Measurements from ENCODE around the gene GMDS. TPM values are rescaled to one million over a fixed set of nuclear protein-coding genes. Genes with fewer than 3 reads are reported as not detected.

The GMDS gene
- total and polyA plus RNA-seq, 7 donors = 2.8 to 6.6 (median 4.7) TPM

GRCh38 chr6:2272696-2273095 lies 27.3 kb upstream of the GMDS start:
- no peak for ATAC-seq
- intact Hi-C loops (cut with DNase I) = no loop called here
- Histone ChIP-seq H3K4me3 (no peak overlapping the region), H3K36me3 (ENCODE audit: insufficient read depth in 1 of 2, low read depth in 1 of 2) (peaks cover 3 to 31% of the 10 kb centered on the region in 2 donors), H3K9me3 (no peaks in the 10 kb centered on the region), H3K27ac (no peak overlapping the region), H3K27me3 (ENCODE audit: insufficient read depth in 3 of 3, low read length in 2 of 3) (no peaks in the 10 kb centered on the region), H3K4me1 (no peaks in the 10 kb centered on the region)
- TF ChIP-seq, protein P1, sequence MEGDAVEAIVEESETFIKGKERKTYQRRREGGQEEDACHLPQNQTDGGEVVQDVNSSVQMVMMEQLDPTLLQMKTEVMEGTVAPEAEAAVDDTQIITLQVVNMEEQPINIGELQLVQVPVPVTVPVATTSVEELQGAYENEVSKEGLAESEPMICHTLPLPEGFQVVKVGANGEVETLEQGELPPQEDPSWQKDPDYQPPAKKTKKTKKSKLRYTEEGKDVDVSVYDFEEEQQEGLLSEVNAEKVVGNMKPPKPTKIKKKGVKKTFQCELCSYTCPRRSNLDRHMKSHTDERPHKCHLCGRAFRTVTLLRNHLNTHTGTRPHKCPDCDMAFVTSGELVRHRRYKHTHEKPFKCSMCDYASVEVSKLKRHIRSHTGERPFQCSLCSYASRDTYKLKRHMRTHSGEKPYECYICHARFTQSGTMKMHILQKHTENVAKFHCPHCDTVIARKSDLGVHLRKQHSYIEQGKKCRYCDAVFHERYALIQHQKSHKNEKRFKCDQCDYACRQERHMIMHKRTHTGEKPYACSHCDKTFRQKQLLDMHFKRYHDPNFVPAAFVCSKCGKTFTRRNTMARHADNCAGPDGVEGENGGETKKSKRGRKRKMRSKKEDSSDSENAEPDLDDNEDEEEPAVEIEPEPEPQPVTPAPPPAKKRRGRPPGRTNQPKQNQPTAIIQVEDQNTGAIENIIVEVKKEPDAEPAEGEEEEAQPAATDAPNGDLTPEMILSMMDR (IDR thresholded peaks at IDR 0.05) = no peak
- DNase-seq = no peak
- 81 to 88% (median 83%) methylated on average over 3 of the region's 3 CpGs for WGBS, 3 donors

DNA sequence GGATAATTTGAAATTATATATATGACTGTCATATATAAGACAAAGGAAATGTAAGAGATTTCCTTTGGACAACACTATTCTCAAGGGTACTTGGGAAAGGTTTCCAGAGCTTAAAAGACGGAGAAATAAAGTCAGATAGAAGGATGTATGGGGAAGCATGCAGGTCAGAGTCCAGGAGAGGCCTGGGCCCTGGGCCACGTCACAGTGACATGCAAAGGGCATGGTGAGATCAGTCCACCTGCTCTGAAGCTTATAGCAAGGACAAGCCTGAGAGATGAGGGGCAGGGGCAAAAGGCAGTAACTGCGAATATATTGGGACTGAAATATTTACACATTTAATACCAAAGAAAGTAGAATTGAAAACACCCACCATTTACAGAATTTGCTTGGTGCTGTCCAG lies 24.6 kb upstream of the GMDS start:
- intact Hi-C loops (cut with DNase I) = no loop called here
- no peaks in the 10 kb centered on the region for H3K27me3 ChIP-seq (ENCODE audit: insufficient read depth in 3 of 3, low read length in 2 of 3)
- no peak overlapping the region for H3K4me3 ChIP-seq
- H3K4me1 ChIP-seq = no peaks in the 10 kb centered on the region
- no peaks in the 10 kb centered on the region for H3K9me3 ChIP-seq
- no peak overlapping the region for H3K27ac ChIP-seq
- WGBS, 3 donors = 96 to 97% (median 97%) methylated on average over 3 of the region's 3 CpGs
- peaks cover 3 to 38% of the 10 kb centered on the region in 2 donors for H3K36me3 ChIP-seq (ENCODE audit: insufficient read depth in 1 of 2, low read depth in 1 of 2)
- TF ChIP-seq, protein P1 (IDR thresholded peaks at IDR 0.05) = no peak
- DNase-seq (no peak), ATAC-seq (no peak)

- Histone ChIP-seq H3K9me3 (no peaks in the 10 kb centered on the region), H3K27ac (no peak overlapping the region), H3K27me3 (ENCODE audit: insufficient read depth in 3 of 3, low read length in 2 of 3) (no peaks in the 10 kb centered on the region), H3K4me1 (no peaks in the 10 kb centered on the region), H3K4me3 (no peak overlapping the region), H3K36me3 (ENCODE audit: insufficient read depth in 1 of 2, low read depth in 1 of 2) (peaks cover 0 to 22% of the 10 kb centered on the region in 2 donors)
- intact Hi-C loops (cut with DNase I) = no loop called here
- TF ChIP-seq, protein P1 (IDR thresholded peaks at IDR 0.05) = no peak
- 87 to 96% (median 93%) methylated on average over 1 of the region's 1 CpG for WGBS, 3 donors
- DNase-seq (no peak), ATAC-seq (no peak)
Observed at GRCh38 chr6:2266841-2267240, 21.4 kb upstream of the GMDS start.

GRCh38 chr6:2266031-2266795 lies 20.8 kb upstream of the GMDS start:
- Histone ChIP-seq H3K27me3 (ENCODE audit: insufficient read depth in 3 of 3, low read length in 2 of 3) (no peaks in the 10 kb centered on the region), H3K4me3 (no peak overlapping the region), H3K36me3 (ENCODE audit: insufficient read depth in 1 of 2, low read depth in 1 of 2) (peaks cover 0 to 22% of the 10 kb centered on the region in 2 donors), H3K27ac (no peak overlapping the region), H3K9me3 (no peaks in the 10 kb centered on the region), H3K4me1 (no peaks in the 10 kb centered on the region)
- DNase-seq (no peak), ATAC-seq (no peak)
- 78 to 81% (median 80%) methylated on average over 3 of the region's 3 CpGs for WGBS, 3 donors
- TF ChIP-seq, protein P1 (IDR thresholded peaks at IDR 0.05) = no peak
- intact Hi-C loops (cut with DNase I) = no loop called here

DNA sequence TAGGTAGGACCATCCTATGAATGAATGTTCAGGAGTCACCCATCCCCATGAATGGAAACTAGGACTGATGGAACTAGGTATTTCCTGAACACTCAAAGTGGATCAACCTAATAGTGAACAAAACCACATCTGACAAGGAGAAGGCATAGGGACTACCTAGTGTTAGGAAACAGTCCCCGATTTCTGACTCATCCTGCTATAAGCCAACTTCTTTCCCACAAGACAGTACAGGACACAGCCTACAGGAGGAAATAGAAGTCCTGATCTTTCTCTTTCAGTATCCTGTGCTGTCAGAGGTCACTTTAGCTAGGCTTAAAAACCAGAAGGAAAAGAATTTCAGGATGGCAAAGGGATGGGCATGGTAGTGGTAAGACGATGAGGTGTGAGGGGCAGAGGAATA lies 19.5 kb upstream of the GMDS start:
- Histone ChIP-seq H3K4me3 (no peak overlapping the region), H3K4me1 (no peaks in the 10 kb centered on the region), H3K9me3 (no peaks in the 10 kb centered on the region), H3K27ac (no peak overlapping the region), H3K27me3 (ENCODE audit: insufficient read depth in 3 of 3, low read length in 2 of 3) (no peaks in the 10 kb centered on the region), H3K36me3 (ENCODE audit: insufficient read depth in 1 of 2, low read depth in 1 of 2) (peaks cover 0 to 17% of the 10 kb centered on the region in 2 donors)
- TF ChIP-seq, protein P1 (IDR thresholded peaks at IDR 0.05) = no peak
- intact Hi-C loops (cut with DNase I) = no loop called here
- WGBS, 3 donors = 69 to 100% (median 96%) methylated on average over 2 of the region's 2 CpGs
- DNase-seq (no peak), ATAC-seq (no peak)

Measured in psoas muscle (tissue), 8 donors.